Measurements from ENCODE around the gene ZNF521.

Gene ZNF521

GRCh38 chr18:25170402-25170801 is 181.6 kb downstream of the ZNF521 start:
- Histone ChIP-seq H3K9ac (ENCODE audit: low read depth, low read length) (no peak overlapping the region), H3K9me3 (ENCODE audit: control insufficient read depth, insufficient read depth, low read length) (no peaks in the 10 kb centered on the region), H3K27me3 (ENCODE audit: control insufficient read depth, insufficient read depth, low read length) (no peaks in the 10 kb centered on the region), H3K36me3 (ENCODE audit: control insufficient read depth, insufficient read depth, low read length) (no peaks in the 10 kb centered on the region), H3K4me3 (ENCODE audit: low read depth, low read length) (no peak overlapping the region), H3K4me1 (ENCODE audit: control insufficient read depth, insufficient read depth, low read length) (peaks cover 6% of the 10 kb centered on the region)

DNA sequence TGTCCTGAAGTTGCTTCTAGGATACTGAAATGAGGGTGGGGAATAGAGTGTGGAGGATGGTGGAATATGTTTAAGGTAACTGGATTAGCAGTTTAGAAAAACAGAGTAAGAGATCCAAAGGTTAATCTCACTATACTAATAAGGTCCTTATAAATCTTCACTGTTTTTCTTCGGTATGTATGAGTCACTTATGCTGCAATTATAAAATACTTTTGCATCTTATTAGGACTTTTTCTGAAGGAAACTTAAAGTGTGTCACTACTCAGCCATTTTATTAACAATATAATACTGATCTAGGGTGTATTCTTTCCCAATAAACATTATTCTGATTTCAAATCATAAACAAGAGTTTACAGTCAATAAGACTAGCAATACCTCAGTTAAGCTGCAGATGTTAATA is 182.3 kb downstream of the ZNF521 start:
- Histone ChIP-seq H3K27me3 (ENCODE audit: control insufficient read depth, insufficient read depth, low read length) (no peaks in the 10 kb centered on the region), H3K9me3 (ENCODE audit: control insufficient read depth, insufficient read depth, low read length) (no peaks in the 10 kb centered on the region), H3K36me3 (ENCODE audit: control insufficient read depth, insufficient read depth, low read length) (no peaks in the 10 kb centered on the region), H3K4me1 (ENCODE audit: control insufficient read depth, insufficient read depth, low read length) (peaks cover 3% of the 10 kb centered on the region), H3K9ac (ENCODE audit: low read depth, low read length) (no peak overlapping the region), H3K4me3 (ENCODE audit: low read depth, low read length) (no peak overlapping the region)

- H3K9me3 ChIP-seq (ENCODE audit: control insufficient read depth, insufficient read depth, low read length): no peaks in the 10 kb centered on the region
- H3K4me3 ChIP-seq (ENCODE audit: low read depth, low read length): no peak overlapping the region
- no peak overlapping the region for H3K9ac ChIP-seq (ENCODE audit: low read depth, low read length)
- no peaks in the 10 kb centered on the region for H3K36me3 ChIP-seq (ENCODE audit: control insufficient read depth, insufficient read depth, low read length)
- no peaks in the 10 kb centered on the region for H3K4me1 ChIP-seq (ENCODE audit: control insufficient read depth, insufficient read depth, low read length)
- H3K27me3 ChIP-seq (ENCODE audit: control insufficient read depth, insufficient read depth, low read length): no peaks in the 10 kb centered on the region
Measured at GRCh38 chr18:25167612-25168410, 184.2 kb downstream of the ZNF521 start.

DNA sequence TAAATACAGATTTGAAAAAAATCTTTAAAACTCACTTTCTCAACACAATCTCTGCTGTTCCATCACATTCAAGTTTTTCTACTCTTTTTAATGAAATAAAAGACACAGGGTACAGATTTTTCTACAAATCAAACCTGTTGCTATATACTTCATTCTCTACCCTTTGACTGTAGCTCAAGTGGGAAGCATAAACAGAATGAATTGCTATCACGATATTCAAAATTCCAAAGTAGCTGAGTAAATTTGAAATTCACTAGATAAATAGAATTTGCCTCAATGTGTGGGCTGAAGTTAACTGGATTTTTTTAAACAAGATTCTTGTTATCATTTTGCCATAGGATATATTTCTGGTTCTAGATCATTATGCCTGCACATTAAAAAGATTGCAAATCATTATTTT is 185.9 kb downstream of the ZNF521 start:
- Histone ChIP-seq H3K4me1 (ENCODE audit: control insufficient read depth, insufficient read depth, low read length) (no peaks in the 10 kb centered on the region), H3K27me3 (ENCODE audit: control insufficient read depth, insufficient read depth, low read length) (no peaks in the 10 kb centered on the region), H3K9me3 (ENCODE audit: control insufficient read depth, insufficient read depth, low read length) (no peaks in the 10 kb centered on the region), H3K36me3 (ENCODE audit: control insufficient read depth, insufficient read depth, low read length) (no peaks in the 10 kb centered on the region), H3K9ac (ENCODE audit: low read depth, low read length) (no peak overlapping the region), H3K4me3 (ENCODE audit: low read depth, low read length) (no peak overlapping the region)

GRCh38 chr18:25164848-25165811 is 186.8 kb downstream of the ZNF521 start:
- no peaks in the 10 kb centered on the region for H3K4me1 ChIP-seq (ENCODE audit: control insufficient read depth, insufficient read depth, low read length)
- H3K36me3 ChIP-seq (ENCODE audit: control insufficient read depth, insufficient read depth, low read length): no peaks in the 10 kb centered on the region
- no peak overlapping the region for H3K4me3 ChIP-seq (ENCODE audit: low read depth, low read length)
- no peak overlapping the region for H3K9ac ChIP-seq (ENCODE audit: low read depth, low read length)
- no peaks in the 10 kb centered on the region for H3K9me3 ChIP-seq (ENCODE audit: control insufficient read depth, insufficient read depth, low read length)
- H3K27me3 ChIP-seq (ENCODE audit: control insufficient read depth, insufficient read depth, low read length): no peaks in the 10 kb centered on the region

GRCh38 chr18:25164211-25164847 is 187.6 kb downstream of the ZNF521 start:
- Histone ChIP-seq H3K4me3 (ENCODE audit: low read depth, low read length) (no peak overlapping the region), H3K36me3 (ENCODE audit: control insufficient read depth, insufficient read depth, low read length) (no peaks in the 10 kb centered on the region), H3K27me3 (ENCODE audit: control insufficient read depth, insufficient read depth, low read length) (no peaks in the 10 kb centered on the region), H3K9me3 (ENCODE audit: control insufficient read depth, insufficient read depth, low read length) (no peaks in the 10 kb centered on the region), H3K9ac (ENCODE audit: low read depth, low read length) (no peak overlapping the region), H3K4me1 (ENCODE audit: control insufficient read depth, insufficient read depth, low read length) (no peaks in the 10 kb centered on the region)

- H3K27me3 ChIP-seq (ENCODE audit: control insufficient read depth, insufficient read depth, low read length): no peaks in the 10 kb centered on the region
- no peaks in the 10 kb centered on the region for H3K36me3 ChIP-seq (ENCODE audit: control insufficient read depth, insufficient read depth, low read length)
- H3K9me3 ChIP-seq (ENCODE audit: control insufficient read depth, insufficient read depth, low read length): no peaks in the 10 kb centered on the region
- no peaks in the 10 kb centered on the region for H3K4me1 ChIP-seq (ENCODE audit: control insufficient read depth, insufficient read depth, low read length)
- H3K9ac ChIP-seq (ENCODE audit: low read depth, low read length): no peak overlapping the region
- no peak overlapping the region for H3K4me3 ChIP-seq (ENCODE audit: low read depth, low read length)
Measured at GRCh38 chr18:25153426-25153825, 198.5 kb downstream of the ZNF521 start.

- H3K4me3 ChIP-seq (ENCODE audit: low read depth, low read length): no peak overlapping the region
- no peak overlapping the region for H3K9ac ChIP-seq (ENCODE audit: low read depth, low read length)
- no peaks in the 10 kb centered on the region for H3K4me1 ChIP-seq (ENCODE audit: control insufficient read depth, insufficient read depth, low read length)
- no peaks in the 10 kb centered on the region for H3K9me3 ChIP-seq (ENCODE audit: control insufficient read depth, insufficient read depth, low read length)
- H3K27me3 ChIP-seq (ENCODE audit: control insufficient read depth, insufficient read depth, low read length): no peaks in the 10 kb centered on the region
- H3K36me3 ChIP-seq (ENCODE audit: control insufficient read depth, insufficient read depth, low read length): no peaks in the 10 kb centered on the region
Measured at GRCh38 chr18:25147877-25148488, 204.0 kb downstream of the ZNF521 start.

DNA sequence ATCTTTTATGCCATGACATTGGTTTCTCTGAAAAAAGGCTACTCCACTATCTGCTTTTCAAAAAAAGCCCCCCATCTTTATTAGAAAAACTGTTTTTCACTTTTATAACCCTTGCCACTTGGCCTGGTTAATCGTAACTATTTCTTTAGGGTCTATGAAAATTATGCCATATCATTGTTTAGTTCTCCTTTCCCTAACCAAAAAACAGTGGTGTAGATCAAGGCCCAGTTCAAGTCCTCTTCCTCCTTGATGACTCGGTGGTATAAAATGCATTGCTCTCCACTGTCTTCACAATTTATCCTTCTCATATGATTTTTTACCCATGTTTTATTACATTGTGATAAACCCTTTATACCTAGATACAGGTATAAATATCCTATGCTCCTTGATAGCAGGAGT is 205.5 kb downstream of the ZNF521 start:
- Histone ChIP-seq H3K27me3 (ENCODE audit: control insufficient read depth, insufficient read depth, low read length) (no peaks in the 10 kb centered on the region), H3K9me3 (ENCODE audit: control insufficient read depth, insufficient read depth, low read length) (no peaks in the 10 kb centered on the region), H3K36me3 (ENCODE audit: control insufficient read depth, insufficient read depth, low read length) (no peaks in the 10 kb centered on the region), H3K9ac (ENCODE audit: low read depth, low read length) (no peak overlapping the region), H3K4me3 (ENCODE audit: low read depth, low read length) (no peak overlapping the region), H3K4me1 (ENCODE audit: control insufficient read depth, insufficient read depth, low read length) (no peaks in the 10 kb centered on the region)

DNA sequence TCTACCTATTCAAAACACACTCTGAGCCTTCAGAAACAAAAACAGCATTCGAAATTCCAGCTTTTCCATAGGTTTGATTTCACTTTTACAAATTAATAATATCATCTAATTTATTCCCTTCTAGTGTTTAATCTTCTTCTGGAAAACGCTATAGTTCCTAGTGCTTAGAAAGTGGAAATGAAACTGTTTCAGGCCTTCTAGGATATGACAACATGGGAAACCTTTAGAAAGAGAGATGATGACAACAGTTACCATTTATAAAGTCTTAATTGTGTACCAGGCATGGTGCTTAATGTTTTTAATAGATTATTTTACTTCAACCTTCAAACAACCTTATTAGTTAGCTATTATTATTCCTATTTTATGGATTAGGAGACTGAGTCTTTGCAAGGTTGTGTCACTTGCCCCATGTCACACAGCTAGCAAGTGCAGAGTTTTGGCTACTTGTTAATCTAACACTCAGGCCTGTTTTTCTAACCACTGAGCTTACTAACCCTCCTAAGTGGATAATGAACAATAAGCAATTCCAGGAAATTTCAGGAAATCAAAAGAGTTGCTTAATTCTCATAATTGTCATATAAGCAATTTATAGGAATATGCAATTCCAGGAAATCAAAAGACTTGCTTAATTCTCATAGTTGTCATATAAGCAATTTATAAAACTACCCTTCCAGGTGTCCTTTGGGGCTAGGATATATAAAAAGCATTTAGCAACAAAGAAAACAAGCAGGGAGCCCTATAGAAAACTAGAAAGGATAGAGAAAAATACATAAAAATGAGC is 206.0 kb downstream of the ZNF521 start:
- Histone ChIP-seq H3K36me3 (ENCODE audit: control insufficient read depth, insufficient read depth, low read length) (no peaks in the 10 kb centered on the region), H3K4me3 (ENCODE audit: low read depth, low read length) (no peak overlapping the region)

GRCh38 chr18:25144820-25145219 is 207.1 kb downstream of the ZNF521 start:
- no peaks in the 10 kb centered on the region for H3K9me3 ChIP-seq (ENCODE audit: control insufficient read depth, insufficient read depth, low read length)
- H3K9ac ChIP-seq (ENCODE audit: low read depth, low read length): no peak overlapping the region

More for the DNA sequence above, 206.0 kb downstream of the ZNF521 start:
- Histone ChIP-seq H3K9ac (ENCODE audit: low read depth, low read length) (no peak overlapping the region), H3K27me3 (ENCODE audit: control insufficient read depth, insufficient read depth, low read length) (no peaks in the 10 kb centered on the region), H3K4me1 (ENCODE audit: control insufficient read depth, insufficient read depth, low read length) (no peaks in the 10 kb centered on the region), H3K9me3 (ENCODE audit: control insufficient read depth, insufficient read depth, low read length) (no peaks in the 10 kb centered on the region)

More at GRCh38 chr18:25144820-25145219, 207.1 kb downstream of the ZNF521 start:
- Histone ChIP-seq H3K36me3 (ENCODE audit: control insufficient read depth, insufficient read depth, low read length) (no peaks in the 10 kb centered on the region), H3K4me3 (ENCODE audit: low read depth, low read length) (no peak overlapping the region), H3K27me3 (ENCODE audit: control insufficient read depth, insufficient read depth, low read length) (no peaks in the 10 kb centered on the region), H3K4me1 (ENCODE audit: control insufficient read depth, insufficient read depth, low read length) (no peaks in the 10 kb centered on the region)
